Activated effector memory CD4-positive, alpha-beta T cell treated with anti-CD3 and anti-CD28 coated beads, Interleukin-2, amount 50 U/mL, for 16 hours (primary cell): ENCODE results near the gene PKDCC.
"Not testable (repeated sequence)": the region's sequence is repeated elsewhere in the genome, so short reads cannot be mapped to it uniquely, and the experiment has no call there.

Experiments
- DNase-seq: peaks from one replicate; pipeline ENCODE4 v3.0.0-alpha.2; 2020

Gene PKDCC

DNA sequence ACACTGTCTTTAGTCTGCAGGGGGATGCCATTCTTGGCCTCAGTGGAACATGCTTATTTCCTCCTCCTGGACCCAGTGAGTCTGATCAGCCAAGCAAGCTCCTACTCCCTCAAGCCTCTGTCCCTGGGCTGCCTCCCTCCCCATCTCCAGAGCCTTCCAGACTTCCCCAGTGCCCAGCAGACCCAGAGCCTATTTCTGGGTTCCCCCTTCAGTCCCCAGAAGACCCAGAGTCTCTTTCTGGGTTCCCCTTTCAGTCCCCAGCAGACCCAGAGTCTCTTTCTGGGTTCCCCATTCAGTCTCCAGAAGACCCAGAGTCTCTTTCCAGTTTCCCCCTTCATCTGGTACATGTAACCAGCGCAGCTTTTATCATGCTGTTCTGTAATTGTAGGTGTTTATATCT is 17.0 kb upstream of the PKDCC start:
- DNase-seq, result no peak

DNA sequence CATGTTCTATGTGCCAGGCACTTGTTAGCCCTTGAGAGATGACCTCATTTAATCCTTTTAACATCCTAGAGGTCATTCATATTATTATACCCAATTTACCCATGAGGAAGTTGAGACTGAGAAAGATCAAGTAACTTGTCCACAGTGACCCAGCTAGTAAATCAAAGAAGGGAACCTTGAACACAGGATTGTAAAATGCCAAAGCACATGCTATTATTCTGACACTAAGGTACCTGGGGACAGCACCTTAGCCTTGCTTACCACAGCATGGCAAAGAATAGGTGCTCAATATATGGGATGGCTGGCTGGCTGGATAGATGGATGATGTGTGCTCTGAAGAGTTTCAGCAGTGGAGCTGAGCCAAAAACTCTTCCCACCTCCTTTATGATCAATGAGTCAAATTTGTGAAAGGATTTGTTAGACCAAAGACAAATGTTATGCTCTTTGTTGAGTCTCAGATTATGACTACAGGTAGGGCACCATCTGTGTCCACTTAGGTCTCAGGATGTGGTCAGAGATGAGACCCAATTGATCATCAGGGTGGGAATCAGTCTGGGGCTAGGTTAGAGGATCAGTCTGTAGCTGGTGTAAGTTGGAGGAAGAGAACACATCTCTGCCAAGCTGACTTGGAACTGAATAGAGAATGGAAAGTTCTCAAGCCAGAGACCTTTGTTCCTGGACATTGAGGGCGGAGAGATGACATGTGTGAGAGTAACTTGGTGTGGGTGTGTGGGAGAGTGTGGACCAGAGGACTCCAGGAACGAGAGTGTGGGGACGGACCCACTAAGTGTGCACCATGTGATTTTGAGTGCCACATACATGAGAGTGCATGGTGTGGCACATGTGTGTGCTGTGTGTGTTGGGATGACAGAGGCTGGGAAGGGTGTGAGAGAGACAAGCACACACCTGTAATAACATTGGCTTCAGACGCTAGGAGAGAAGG is 16.3 kb upstream of the PKDCC start:
- DNase-seq, result no peak

DNA sequence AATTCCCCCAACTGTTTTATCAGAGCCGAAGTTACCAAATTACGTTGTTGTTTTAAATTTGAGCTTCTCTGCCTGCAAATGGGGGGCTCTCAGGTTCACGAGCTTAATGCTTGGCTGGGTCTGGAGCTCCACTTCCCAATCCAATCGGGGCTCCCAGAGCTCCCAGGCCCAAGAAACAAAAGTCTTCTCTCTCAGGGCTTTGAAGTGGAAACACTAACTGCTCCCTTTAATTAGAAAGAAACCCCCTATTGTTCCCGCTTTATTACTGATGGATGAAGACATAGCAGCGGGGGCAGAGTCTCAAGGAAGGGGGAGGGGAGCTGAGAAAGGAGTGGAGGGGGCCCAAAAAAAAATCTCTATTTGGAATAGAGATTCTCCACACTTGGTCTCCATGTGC is 15.6 kb upstream of the PKDCC start:
- no peak for DNase-seq

DNA sequence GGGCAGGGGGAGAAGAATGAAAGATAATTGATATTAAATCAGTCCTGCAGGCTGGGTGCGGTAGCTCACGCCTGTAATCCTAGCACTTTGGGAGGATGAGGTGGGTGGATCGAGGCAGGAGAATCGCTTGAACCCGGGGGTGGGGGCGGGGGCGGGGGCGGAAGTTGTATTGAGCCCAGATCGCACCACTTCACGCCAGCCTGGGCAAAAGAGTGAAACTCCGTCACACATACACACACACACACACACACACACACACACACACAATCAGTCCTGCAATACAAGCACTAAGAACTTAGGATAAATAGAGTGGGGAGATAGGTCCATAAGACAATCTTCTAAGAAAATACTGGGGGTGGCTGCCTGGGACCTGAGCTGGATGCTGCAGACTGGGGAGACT is 15.1 kb upstream of the PKDCC start:
- no peak for DNase-seq

DNA sequence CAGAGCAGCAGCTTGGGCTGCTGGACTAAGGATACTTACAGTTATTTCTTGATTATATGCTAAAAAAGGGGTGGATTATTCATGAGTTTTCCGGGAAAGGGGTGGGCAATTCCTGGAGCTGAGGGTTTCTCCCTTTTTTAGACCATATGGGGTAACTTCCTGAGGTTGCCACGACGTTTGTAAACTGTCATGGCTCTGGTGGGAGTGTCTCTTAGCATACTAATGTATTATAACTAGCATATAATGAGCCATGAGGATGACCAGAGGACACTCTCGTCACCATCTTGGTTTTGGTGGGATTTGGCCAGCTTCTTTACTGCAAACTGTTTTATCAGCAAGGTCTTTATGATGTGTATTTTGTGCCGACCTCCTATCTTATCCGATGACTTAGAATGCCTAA is 13.7 kb upstream of the PKDCC start:
- not testable (repeated sequence) for DNase-seq

DNA sequence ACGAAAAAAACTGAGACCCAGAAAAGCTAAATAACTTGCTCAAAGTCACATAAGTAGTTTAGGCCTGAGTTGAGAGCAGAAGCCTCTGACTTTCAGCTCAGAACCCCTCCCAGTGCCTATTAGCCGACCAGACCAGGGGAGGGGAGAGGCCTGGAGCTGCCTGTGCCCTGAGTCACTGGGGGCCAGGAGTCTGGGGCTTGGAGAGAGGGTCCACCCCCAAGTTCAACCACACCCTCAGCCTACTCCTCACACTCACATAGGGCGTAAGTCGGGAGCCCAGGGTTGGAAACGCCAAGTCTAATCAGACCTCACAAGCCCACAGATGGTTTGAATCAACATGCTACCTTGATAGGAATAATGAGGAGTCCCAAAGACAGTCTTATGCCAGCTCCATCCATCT is 12.6 kb upstream of the PKDCC start:
- no peak for DNase-seq

DNA sequence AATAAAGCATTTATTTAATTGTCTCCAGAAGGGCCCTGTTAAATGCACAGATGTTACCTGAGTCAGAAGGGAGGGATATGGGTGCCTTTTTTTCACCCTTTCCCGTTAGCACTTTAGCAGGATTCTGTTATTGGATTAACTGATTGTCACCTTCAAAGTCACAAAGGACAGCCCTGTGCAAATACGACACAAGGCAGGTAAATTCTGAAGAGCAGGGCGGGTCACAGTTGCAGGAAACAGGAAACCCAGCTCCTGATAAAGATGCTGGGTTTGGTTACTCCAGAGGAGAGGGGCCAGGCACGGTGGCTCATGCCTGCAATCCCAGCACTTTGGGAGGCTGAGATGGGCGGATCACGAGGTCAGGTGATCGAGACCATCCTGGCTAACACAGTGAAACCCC is 11.4 kb upstream of the PKDCC start:
- DNase-seq, result no peak

DNA sequence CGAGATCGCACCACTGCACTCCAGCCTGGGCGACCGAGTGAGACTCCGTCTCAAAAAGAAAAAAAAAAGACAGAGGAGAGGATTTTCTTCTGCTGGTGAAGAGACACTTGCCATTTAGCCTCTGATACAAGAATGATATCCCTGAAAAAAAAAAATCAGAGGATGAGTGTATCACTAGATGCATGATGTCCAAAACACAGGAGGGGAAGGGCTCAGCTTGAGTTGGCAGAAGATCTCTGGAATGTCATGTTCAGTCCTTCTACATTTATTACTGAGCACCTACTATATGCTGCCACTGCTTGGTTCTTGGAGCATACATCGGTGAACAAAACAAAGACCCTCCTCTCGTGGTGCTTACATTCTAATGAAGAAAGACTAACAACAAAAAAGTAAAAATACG is 10.9 kb upstream of the PKDCC start:
- no peak for DNase-seq

DNA sequence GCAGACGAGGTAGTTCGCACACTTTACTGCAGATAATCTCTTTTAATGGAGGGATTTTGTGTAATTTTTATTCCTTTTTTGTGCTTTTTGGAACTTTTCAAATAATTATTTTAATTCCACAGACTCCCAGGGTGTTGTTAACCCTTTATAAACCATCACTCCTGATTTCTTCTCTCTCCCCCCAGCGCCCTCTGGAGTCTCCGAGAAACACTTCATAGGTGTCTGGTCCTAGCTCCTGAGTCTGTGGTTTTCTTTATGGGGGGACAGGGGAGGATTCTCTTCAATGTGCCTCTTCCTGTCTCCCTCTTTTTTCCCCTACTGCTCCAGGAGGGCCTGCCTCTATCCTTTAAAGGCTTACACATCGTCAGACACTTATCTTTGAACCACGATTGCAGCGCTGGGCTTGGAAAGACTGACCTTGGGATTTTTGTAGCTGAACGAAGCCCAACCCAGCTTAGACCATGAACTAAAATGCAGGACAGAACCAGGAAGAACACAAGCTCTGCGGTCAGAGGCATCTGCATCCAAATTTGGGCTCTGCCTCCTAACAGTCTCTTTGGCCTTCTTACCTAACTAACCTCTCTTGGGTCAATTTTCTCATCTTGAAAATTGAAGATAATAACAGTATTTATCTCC is 7.1 kb upstream of the PKDCC start:
- DNase-seq, result no peak

DNA sequence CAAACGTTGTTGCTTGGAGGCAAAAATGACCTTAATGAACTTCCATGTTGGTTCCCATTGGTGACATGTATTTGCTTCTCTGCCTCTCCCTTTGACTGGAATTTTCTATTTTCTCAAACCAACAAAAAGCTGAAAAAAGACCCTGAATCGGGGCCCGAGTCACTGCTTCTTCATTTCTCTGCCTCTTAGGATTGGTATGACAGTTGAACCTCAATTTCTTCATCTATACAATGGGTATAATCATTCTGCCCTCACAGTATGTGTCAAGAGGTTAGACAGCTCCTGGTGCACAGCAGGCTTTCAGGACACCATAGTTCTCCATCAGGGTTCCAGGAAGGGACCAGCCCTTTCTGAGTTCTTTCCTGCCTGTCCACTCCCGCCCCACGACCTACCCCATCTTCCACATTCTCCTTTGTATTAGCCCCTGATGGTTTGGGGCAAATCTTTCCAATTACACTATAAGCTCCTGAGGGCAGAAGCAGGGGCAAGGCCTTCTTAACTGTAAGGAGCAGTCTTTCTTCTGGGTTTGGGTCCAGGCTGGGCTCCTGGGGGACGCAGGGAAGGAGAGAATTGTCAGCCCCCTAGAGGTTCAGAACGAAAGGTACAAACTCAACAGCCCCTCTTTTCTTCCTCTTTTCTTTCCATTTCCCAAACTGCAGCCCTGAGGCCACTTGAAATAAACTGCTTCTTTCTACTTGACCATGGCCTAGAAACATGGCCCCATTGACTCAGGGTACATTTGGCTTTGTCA is 6.3 kb upstream of the PKDCC start:
- no peak for DNase-seq

DNA sequence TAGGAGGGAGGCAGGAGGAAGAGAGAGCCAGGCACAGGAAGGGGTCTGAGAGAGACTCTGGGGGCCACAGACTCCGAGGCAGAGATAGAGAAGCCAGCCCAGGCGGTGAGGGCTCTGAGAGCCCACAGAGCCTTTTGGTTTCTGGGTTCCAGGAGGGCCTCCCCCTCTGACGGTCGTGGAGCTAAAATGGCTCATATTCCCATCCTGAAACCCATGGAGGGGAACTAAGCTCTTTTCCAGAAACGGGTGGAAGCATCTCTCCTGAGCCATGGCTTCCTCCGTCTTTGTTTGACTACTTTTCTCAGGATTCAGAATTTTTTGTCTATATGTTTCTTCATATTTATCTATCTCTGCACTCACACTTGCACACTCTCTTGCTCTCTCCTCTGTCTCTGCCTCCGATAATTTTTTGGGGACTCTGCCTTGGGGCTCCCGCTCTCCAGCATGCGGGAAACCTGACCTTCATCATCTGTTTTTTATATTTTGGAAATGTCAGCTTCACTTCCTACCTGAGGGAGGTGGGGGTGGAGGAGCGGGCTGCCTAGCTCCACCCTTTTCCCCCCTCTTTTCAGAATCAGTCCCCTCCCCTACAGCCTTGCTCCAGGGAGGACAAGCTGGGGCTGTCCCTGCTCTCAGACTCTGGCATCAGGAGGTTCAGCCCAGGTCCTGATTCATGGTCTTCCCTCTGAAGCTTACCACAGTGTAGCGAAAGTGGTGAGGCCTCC is 5.0 kb upstream of the PKDCC start:
- peak; percentile 21 for DNase-seq

DNA sequence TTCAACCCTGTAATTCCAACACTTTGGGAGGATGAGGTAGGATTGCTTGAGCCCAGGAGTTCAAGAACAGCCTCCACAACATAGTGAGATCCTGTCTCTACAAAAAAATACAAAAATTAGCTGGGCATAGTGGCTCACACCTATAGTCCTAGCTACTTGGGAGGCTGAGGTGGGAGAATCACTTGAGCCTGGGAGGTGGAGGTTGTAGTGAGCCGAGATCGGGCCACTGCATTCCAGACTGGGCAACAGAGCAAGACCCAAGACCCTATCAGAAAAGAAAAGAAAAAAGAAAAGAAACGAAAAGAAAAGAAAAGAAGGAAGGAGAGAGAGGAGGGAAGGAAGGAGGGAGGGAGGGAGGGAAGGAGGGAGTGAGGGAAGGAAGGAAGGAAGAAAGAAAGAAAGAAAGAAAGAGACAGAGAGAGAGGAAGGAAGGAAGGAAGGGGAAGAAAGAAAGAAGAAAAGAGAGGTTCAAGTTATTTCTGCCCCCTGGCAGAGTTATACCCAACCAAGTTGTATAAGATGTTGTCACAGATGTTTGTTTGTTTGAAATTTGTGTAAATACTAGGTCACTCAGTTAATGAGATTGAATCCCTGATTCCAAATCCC is 3.9 kb upstream of the PKDCC start:
- peak; percentile 5 for DNase-seq

DNA sequence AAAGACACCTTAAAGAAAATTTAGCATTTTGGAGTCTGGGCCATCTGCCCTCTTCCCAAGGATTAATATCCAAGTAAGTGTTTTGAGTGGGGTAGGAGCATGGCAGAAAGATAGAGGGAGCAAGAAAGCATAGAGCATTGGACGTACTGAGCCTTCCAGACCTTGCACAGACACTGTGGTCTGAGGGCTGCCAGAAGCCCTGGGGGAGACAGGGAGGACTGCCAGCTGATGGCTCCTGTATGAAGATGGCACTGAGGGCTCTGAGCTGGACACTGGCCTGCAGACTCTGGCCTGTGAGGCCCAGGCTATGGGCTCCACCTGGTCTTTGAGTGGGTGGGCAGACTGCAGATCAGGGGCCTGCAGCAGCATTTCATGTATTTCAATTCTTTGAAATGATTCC is 2.9 kb upstream of the PKDCC start:
- DNase-seq, result peak; percentile 38

DNA sequence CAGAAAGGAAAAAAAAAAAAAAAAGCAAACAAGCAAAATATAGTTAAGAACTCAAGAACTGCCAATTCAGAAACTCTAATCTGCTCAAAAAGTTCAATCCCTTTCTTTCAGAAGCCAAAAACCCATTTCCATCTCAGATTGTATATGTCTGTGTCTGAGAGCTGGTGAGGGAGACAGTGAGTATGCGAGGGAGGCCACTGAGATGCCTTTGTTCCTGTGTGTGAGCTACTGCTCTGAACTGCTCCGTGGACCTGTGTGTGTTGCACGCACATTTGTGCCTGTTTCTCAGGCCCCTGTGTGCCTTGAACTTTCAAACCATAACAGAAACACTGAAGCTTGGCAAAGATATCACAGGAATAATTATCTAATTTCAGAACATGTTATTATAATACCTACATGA is 2.5 kb upstream of the PKDCC start:
- peak; percentile 31 for DNase-seq

DNA sequence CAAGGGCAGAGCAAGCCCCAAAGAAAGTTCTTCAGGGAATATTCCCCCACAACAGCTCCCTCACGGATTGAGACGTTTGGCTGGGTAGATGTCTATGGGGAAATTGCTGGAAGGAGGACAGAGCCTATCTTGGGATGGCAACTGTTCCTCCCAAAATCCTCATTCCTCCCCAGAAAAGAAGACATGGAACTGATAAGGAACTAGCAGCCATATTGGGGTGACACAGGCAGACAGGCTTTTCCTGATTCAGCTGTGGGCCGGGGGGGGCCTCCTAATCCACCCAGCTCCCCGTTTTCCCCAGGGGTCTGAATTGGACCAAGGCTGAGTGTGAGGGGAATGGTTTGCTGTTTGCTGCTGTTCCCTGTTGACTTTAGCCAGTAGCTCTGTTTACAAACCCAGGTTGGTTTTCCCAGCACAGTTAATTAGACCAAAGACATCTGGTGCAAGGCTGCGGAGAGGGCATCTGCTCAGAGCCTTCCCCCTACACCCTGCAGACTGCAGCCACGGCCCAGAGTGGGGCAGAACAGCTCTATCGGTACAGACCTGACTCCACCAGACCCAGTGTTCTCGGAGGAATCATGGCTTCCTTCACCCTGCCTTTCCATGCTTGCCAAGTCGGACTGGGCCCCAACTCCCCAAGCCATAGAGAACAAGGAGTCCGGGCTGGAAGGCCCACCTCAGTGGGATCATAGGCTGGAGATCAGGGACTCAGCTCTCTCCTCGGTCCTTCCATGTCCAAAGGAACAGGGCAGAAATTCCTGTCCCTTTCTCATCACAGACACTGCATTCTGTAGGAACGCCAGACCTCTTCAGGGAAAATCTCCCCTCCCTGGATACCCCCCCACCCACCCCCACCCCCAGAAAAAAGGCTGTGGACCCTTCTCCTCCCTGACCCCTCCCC is 1.7 kb upstream of the PKDCC start:
- peak; percentile 38 for DNase-seq

DNA sequence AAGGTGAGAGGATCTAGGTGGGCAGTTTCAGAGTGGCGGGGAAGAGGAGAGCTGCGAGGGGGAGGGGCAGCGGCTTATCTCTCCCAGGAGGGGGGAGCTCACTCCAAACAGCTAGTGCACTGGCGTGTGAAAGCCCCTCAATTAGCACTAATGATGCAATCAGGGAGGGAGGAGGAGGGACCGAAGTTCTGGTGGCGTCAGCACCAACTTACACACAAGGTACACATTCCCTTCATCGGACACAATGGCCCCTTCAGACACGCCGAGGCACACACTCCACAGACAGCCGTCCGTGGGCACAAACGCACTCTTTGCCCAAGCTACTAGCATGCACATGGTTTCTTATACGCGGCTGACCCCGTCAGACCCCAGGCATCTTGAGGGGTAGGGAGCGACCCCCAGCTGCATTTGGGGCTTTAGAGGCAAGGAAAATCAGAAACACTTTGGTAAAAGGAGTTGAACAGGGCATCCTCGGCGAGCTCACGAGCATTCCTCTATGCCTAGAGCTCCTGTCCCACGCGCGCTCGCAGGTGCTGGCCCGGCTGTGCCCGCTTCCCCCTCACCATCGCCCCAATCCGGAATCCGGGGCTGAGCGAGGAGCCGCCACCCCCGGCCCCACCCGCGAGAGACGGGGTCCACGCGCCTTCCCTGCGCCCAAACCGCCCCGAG is 868 bp upstream of the PKDCC start:
- no peak for DNase-seq

DNA sequence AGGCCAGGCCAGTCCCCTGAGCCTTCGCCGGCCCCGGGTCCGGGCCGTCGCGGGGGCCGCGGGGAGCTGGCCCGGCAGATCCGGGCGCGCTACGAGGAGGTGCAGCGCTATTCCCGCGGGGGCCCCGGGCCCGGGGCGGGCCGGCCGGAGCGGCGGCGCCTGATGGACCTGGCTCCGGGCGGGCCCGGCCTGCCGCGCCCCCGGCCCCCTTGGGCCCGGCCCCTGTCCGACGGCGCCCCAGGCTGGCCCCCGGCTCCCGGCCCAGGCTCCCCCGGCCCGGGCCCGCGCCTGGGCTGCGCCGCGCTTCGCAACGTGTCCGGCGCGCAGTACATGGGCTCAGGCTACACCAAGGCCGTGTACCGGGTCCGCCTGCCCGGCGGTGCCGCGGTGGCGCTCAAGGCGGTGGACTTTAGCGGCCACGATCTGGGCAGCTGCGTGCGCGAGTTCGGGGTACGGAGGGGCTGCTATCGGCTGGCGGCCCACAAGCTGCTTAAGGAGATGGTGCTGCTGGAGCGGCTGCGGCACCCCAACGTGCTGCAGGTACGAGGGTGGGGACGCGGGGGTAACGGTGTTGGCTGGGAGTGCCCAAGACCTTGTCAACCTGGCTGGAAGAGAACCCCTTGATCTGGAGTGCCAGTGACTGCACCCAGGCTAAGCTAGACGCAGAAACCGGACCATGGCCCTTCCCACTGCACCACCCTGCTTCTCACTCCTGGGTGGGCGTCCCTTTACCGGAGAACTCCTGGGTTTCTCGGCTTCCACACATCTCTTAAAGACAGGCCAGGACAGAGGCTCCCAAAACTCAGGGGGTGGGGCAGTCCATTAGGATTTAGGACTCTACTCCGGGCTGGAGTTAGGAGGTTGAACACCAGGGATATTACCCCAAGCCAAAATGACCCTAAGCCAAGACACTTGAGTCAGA is 739 bp downstream of the PKDCC start:
- no peak for DNase-seq

DNA sequence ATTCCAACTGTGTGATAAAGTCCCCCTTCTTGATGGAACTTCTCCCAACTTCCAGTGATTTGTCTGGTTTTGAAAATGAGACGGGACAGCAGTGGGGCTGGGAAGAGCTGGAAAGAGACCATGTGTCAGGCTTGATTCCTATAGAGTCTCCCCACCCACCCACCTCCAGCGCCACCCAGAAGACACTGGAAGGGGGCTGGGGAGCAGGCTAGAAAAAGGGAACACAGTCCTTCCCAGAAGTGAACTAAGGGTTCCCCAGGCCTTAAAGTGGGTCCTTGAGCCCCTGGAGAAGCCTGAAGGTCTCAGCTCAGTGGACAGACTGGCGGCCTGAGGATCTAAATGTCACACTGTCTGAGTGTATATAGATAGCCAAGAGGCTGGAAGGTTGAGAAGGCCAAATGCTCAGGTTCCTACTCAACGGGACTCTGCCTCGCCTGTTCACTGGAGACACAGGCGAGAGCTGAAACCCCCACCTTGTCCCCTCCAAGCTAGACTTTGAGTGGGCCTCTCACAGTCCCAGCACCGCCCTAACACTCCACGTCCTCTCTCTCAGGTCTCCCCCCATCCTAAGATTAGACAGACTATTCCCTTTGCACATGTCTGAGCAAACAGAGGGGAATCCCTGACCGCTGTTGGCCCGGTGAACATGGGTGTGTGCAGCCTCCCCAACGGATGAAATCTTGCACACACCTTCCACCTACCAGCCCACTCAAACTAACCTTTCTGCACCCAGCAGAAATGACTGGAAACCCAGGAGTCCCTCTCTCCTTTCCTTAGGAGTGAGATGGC is 1.6 kb downstream of the PKDCC start:
- DNase-seq, result no peak
